ENCODE measurements around the gene MYOG. TPM values are rescaled to one million over a fixed set of nuclear protein-coding genes. Genes with fewer than 3 reads are reported as not detected.

The MYOG gene
- not detected in 2 replicates for total RNA-seq

DNA sequence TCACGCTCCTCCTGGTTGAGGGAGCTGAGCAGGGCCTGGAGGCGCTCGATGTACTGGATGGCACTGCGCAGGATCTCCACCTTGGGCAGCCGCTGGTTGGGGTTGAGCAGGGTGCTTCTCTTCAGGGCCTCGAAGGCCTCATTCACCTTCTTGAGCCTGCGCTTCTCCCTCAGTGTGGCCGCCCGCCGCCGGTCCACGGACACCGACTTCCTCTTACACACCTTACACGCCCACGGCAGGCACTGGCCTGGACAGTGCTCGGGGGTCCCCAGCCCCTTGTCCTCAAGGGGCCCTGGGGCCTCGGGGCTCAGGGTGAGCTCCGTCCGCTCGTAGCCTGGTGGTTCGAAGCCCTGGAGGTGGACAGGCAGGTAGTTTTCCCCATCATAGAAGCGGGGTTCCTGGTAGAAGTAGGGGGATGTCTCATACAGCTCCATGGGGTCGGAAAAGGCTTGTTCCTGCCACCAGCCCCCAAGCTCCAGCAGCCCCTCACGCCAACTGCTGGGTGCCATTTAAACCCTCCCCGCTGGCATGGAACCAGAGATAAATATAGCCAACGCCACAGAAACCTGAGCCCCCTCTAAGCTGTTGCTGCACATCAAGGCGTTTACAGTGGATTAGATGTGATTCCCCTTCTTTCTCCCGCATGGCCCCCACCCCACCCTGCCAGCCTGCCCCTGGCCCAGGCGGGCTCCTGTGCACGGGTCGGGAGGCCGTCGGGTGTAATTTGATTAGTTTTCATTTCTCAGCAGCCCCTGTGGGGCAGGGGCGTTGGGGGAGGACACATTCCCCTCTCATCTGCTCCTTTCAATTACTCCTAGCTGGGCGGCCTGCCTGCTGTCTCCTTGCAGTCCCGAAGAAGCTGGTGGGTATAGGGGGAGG is at the start of gene MYOG:
Gene MYOG (minus strand): TSS at position 485 of the 879 bp plus-strand sequence. CDS start 51 bp downstream, at position 434.

GRCh38 chr1:203127666-203128430 is 42.0 kb upstream of the MYOG start, which contains the start of gene ADORA1:
TSS of gene ADORA1 (plus strand) at chr1:203127726. CDS start at chr1:203128842, 1,116 bp downstream.

Other genes starting within 250 kb of the MYOG start
- 3.7 and 5.0 TPM in 2 replicates for gene RABIF, start 196.9 kb downstream of the MYOG start, total RNA-seq
- 20.2 and 24.5 TPM in 2 replicates for gene KLHL12, start 158.8 kb downstream of the MYOG start, total RNA-seq
- gene ADIPOR1, start 127.7 kb downstream of the MYOG start, total RNA-seq, result 62.8 and 83.6 TPM in 2 replicates
- gene CYB5R1, start 118.8 kb downstream of the MYOG start, total RNA-seq, result 33.2 and 35.3 TPM in 2 replicates
- gene TMEM183A, start 78.6 kb downstream of the MYOG start, total RNA-seq, result 82.2 and 83.5 TPM in 2 replicates
- not detected in 2 replicates for gene PPFIA4, start 59.5 kb downstream of the MYOG start, total RNA-seq
- gene ADORA1, start 41.7 kb upstream of the MYOG start, total RNA-seq, result 0.53 TPM in 1 of 2 replicates, not detected in the other
- 0.18 TPM in 1 of 2 replicates, not detected in the other for gene MYBPH, start 89.8 kb upstream of the MYOG start, total RNA-seq
- gene CHI3L1, start 100.7 kb upstream of the MYOG start, total RNA-seq, result 1.4 TPM in 1 of 2 replicates, not detected in the other
- gene CHIT1, start 143.7 kb upstream of the MYOG start, total RNA-seq, result not detected in 2 replicates
- gene BTG2, start 219.5 kb upstream of the MYOG start, total RNA-seq, result 5.1 and 6.1 TPM in 2 replicates